ENCODE measurements around the gene ANKS1B.
"Not testable (repeated sequence)": the region's sequence is repeated elsewhere in the genome, so short reads cannot be mapped to it uniquely, and the experiment has no call there.

Gene ANKS1B

GRCh38 chr12:99804715-99805114 is 180.0 kb downstream of the ANKS1B start:
- Histone ChIP-seq H3K4me1 (no peaks in the 10 kb centered on the region), H3K36me3 (no peaks in the 10 kb centered on the region), H3K4me3 (ENCODE audit: low read depth, low read length) (no peak overlapping the region), H3K9me3 (no peaks in the 10 kb centered on the region), H3K27me3 (no peaks in the 10 kb centered on the region)
- no peak for TF ChIP-seq CTCF (IDR thresholded peaks at IDR 0.05; ENCODE audit: low read depth, low read length)
- no peak for DNase-seq

- Histone ChIP-seq H3K9me3 (no peaks in the 10 kb centered on the region), H3K4me1 (no peaks in the 10 kb centered on the region), H3K4me3 (ENCODE audit: low read depth, low read length) (no peak overlapping the region), H3K36me3 (no peaks in the 10 kb centered on the region), H3K27me3 (no peaks in the 10 kb centered on the region)
- DNase-seq: no peak
- no peak for TF ChIP-seq CTCF (IDR thresholded peaks at IDR 0.05; ENCODE audit: low read depth, low read length)
Observed at GRCh38 chr12:99800605-99801004, 184.1 kb downstream of the ANKS1B start.

GRCh38 chr12:99797931-99798330 is 186.8 kb downstream of the ANKS1B start:
- DNase-seq; H3K4me1 ChIP-seq; H3K4me3 ChIP-seq (ENCODE audit: low read depth, low read length); H3K36me3 ChIP-seq; H3K9me3 ChIP-seq; H3K27me3 ChIP-seq: not testable (repeated sequence)

- no peak overlapping the region for H3K4me3 ChIP-seq (ENCODE audit: low read depth, low read length)
- H3K36me3 ChIP-seq: no peaks in the 10 kb centered on the region
- TF ChIP-seq CTCF (IDR thresholded peaks at IDR 0.05; ENCODE audit: low read depth, low read length): no peak
- H3K4me1 ChIP-seq: no peaks in the 10 kb centered on the region
- H3K27me3 ChIP-seq: no peaks in the 10 kb centered on the region
- no peak for DNase-seq
- no peaks in the 10 kb centered on the region for H3K9me3 ChIP-seq
Observed at GRCh38 chr12:99783421-99783820, 201.3 kb downstream of the ANKS1B start.

GRCh38 chr12:99772274-99772673 is 212.5 kb downstream of the ANKS1B start:
- Histone ChIP-seq H3K27me3 (no peaks in the 10 kb centered on the region), H3K4me1 (no peaks in the 10 kb centered on the region), H3K36me3 (no peaks in the 10 kb centered on the region), H3K4me3 (ENCODE audit: low read depth, low read length) (no peak overlapping the region), H3K9me3 (no peaks in the 10 kb centered on the region)
- no peak for TF ChIP-seq CTCF (IDR thresholded peaks at IDR 0.05; ENCODE audit: low read depth, low read length)
- no peak for DNase-seq

- Histone ChIP-seq H3K9me3 (no peaks in the 10 kb centered on the region), H3K27me3 (no peaks in the 10 kb centered on the region), H3K4me3 (ENCODE audit: low read depth, low read length) (no peak overlapping the region), H3K36me3 (no peaks in the 10 kb centered on the region), H3K4me1 (no peaks in the 10 kb centered on the region)
- TF ChIP-seq CTCF (IDR thresholded peaks at IDR 0.05; ENCODE audit: low read depth, low read length): no peak
- no peak for DNase-seq
Observed at GRCh38 chr12:99771659-99772058, 213.1 kb downstream of the ANKS1B start.

- no peak for TF ChIP-seq CTCF (IDR thresholded peaks at IDR 0.05; ENCODE audit: low read depth, low read length)
- no peaks in the 10 kb centered on the region for H3K4me1 ChIP-seq
- H3K36me3 ChIP-seq: no peaks in the 10 kb centered on the region
- no peak overlapping the region for H3K4me3 ChIP-seq (ENCODE audit: low read depth, low read length)
- H3K9me3 ChIP-seq: no peaks in the 10 kb centered on the region
- H3K27me3 ChIP-seq: no peaks in the 10 kb centered on the region
- DNase-seq: no peak
Observed at GRCh38 chr12:99769396-99769980, 215.2 kb downstream of the ANKS1B start.
